ENCODE results near the gene ZC3H7B.
"Not testable (repeated sequence)": the region's sequence is repeated elsewhere in the genome, so short reads cannot be mapped to it uniquely, and the experiment has no call there.

ZC3H7B gene

GRCh38 chr22:41377846-41378245 lies 76.5 kb downstream of the ZC3H7B start:
- DNase-seq (ENCODE audit: low read depth in 2 of 3, low spot score in 2 of 3), result no peak

DNA sequence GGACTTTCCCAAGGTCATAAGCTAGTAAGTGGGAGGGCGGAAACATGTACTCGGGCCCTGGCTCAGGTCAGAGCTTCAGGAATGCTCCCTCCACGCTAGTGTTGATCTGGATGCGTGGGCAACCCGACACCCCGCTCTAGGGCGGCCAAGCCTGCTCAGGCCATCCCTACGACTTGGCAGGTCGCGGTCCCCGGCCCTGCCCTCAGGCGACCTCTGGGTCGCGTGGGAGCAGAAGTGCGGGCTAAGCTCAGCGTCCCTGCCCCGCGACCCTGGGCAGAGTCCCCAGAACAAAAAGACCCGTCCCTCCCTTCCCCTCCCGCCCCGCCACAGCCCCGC lies 79.6 kb downstream of the ZC3H7B start:
- no peak for DNase-seq (ENCODE audit: low read depth in 2 of 3, low spot score in 2 of 3)

DNA sequence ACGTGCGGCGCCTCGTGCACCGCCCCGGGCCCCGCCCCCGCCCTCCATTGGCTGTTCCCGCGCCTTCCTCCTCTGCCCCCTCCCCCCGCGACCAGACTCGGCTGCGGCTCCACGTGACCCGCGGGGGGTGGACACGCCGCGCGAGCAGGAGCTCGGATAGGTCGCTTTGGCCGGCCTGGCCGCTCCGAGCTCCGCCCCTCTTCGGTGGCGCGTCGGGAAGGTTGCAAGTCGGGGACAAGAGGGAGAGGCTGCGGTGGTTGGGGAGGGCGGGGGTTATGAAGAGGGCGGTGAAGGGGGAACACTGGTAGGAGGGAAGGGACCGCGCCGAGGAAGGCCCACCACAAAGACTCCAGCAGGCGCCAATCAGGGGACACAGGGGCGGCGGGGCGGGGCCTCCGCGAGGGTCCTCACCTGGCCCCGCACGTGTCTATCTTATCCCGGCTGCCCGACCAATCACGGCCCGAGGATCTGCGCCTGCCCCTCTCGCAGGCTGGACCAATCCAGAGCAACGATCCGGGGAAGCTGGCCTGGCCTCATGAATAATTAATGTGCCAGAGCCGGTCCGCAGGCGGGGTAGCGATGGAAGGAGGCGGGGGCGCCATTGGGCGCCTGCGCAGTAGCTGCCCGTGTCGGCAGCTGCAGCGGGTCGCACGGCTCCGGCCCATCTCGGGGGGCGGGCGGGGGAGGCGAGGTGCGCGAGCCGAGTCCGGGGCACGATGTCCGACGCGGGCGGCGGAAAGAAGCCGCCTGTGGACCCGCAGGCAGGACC lies 80.2 kb downstream of the ZC3H7B start, which contains the start of gene TEF:
Gene TEF, plus strand, starts transcription at position 614 of the 769 bp plus-strand sequence. Its CDS starts 103 bp downstream, at position 717.
- DNase-seq (ENCODE audit: low read depth in 2 of 3, low spot score in 2 of 3), result peak; percentile 90 to 97 (median 93)

DNA sequence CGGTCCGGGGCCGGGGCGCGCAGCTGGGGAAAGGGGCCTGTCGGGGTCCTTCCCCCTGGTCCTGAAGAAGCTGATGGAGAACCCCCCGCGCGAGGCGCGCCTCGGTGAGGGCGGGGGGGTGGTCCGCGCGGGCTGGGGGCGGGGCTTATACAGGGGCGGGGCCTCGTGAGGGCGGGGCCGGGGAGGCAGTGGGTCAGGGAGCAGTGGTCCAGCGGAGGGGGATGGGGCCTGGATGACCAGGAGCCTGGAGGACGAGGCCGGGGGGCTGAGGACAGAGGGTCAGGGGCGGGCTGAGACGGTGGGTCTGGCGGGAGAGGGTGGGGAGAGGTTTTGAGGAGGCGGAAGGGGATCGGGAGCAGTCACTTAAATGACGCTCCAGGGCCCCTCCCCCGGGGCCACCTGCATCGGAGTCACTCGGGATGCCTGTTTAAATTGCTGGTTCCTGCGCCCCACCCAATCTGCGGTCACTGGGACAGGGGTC lies 80.8 kb downstream of the ZC3H7B start:
- DNase-seq (ENCODE audit: low read depth in 2 of 3, low spot score in 2 of 3), result peak; percentile 25 to 57 (median 36)

- DNase-seq (ENCODE audit: low read depth in 2 of 3, low spot score in 2 of 3), result no peak
Measured at GRCh38 chr22:41382610-41383009, 81.3 kb downstream of the ZC3H7B start.

- no peak for DNase-seq (ENCODE audit: low read depth in 2 of 3, low spot score in 2 of 3)
Measured at GRCh38 chr22:41383085-41383484, 81.8 kb downstream of the ZC3H7B start.

GRCh38 chr22:41384128-41384527 lies 82.8 kb downstream of the ZC3H7B start:
- DNase-seq (ENCODE audit: low read depth in 2 of 3, low spot score in 2 of 3), result no peak

DNA sequence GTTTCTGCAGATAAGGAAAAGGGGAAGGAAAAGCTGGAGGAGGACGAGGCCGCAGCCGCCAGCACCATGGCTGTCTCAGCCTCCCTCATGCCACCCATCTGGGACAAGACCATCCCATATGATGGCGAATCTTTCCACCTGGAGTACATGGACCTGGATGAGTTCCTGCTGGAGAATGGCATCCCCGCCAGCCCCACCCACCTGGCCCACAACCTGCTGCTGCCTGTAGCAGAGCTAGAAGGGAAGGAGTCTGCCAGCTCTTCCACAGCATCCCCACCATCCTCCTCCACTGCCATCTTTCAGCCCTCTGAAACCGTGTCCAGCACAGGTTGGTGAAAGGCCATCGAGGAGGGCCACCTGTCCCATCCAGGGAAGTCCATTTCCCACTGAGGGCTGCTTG lies 86.0 kb downstream of the ZC3H7B start:
- no peak for DNase-seq (ENCODE audit: low read depth in 2 of 3, low spot score in 2 of 3)

DNA sequence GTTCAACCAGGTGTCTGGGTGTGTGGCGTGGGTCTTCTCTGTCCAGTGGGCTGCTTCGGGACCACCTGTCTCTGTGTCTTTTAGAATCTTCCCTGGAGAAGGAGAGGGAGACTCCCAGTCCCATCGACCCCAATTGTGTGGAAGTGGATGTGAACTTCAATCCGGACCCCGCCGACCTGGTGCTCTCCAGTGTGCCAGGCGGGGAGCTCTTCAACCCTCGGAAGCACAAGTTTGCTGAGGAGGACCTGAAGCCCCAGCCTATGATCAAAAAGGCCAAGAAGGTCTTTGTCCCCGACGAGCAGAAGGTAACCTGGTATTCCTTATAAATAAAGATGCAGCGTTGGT lies 92.7 kb downstream of the ZC3H7B start:
- DNase-seq (ENCODE audit: low read depth in 2 of 3, low spot score in 2 of 3), result no peak

DNA sequence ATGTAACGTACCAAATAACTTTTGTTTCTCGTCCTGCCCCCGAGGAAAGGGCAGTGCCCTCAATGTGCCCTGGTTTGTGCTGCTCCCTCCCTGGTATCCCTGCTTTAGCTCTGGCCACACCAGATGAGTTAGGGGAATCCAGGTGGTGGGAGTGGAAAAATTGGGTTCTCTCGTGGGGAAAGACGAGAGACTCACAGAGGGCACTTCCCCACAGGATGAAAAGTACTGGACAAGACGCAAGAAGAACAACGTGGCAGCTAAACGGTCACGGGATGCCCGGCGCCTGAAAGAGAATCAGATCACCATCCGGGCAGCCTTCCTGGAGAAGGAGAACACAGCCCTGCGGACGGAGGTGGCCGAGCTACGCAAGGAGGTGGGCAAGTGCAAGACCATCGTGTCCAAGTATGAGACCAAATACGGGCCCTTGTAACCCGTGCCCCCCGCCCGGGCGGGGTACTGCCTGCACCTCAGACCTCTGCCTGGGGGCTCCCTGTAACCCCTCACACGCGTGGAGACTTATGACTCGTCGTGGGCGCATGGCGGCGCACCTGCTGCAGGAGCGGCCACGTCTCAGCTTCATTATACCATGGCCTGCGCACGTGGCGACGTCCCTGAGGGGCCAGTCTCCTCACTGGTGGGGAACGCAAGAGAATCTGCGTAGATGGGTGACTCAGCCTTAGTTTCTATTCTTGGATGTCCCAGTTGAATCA lies 94.4 kb downstream of the ZC3H7B start:
- DNase-seq (ENCODE audit: low read depth in 2 of 3, low spot score in 2 of 3), result no peak

GRCh38 chr22:41397143-41397811 lies 96.0 kb downstream of the ZC3H7B start:
- no peak for DNase-seq (ENCODE audit: low read depth in 2 of 3, low spot score in 2 of 3)

GRCh38 chr22:41398921-41399320 lies 97.6 kb downstream of the ZC3H7B start:
- no peak for DNase-seq (ENCODE audit: low read depth in 2 of 3, low spot score in 2 of 3)

- no peak for DNase-seq (ENCODE audit: low read depth in 2 of 3, low spot score in 2 of 3)
Measured at GRCh38 chr22:41401781-41402648, 100.7 kb downstream of the ZC3H7B start.

GRCh38 chr22:41402851-41403250 lies 101.5 kb downstream of the ZC3H7B start:
- not testable (repeated sequence) for DNase-seq (ENCODE audit: low read depth in 2 of 3, low spot score in 2 of 3)

DNA sequence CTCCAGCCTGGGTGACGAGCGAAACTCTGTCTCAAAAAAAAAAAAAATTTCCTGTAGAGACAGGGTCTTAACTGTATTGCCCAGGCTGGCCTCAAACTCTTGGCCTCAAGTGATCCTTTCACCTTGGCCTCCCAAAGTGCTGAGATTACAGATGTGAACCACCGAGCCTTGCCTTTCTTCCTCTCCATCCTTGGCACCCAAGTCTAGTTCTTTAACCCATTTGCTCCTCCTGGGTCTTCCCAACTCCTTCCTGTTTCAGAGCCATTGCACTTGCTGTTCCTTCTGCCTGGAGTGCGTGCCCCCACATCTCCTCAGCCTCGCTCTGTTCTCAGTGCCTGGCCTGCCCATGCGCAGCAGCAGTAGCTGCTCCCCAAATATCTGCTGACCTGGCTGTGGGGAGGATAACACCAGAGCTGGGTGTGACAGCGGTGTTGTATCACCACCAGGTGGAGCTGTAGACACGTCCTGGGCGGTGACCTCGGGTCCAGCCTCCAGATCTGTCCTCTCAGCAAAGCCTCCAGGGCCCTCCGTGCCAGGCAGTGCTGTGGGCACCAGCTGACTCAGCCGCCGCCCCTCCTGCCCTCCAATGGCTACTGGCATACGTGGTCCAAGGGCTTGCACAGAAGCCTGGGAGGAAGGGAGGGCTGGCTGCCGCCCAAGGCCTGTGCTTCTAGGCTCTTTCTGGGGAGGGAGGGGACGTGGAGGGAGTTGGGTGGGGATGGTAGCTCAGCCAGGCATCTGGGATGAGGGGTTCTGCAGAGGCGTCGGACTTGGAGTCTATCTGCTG lies 102.4 kb downstream of the ZC3H7B start:
- peak; percentile 55 to 69 (median 66) for DNase-seq (ENCODE audit: low read depth in 2 of 3, low spot score in 2 of 3)

GRCh38 chr22:41405588-41405987 lies 104.3 kb downstream of the ZC3H7B start:
- DNase-seq (ENCODE audit: low read depth in 2 of 3, low spot score in 2 of 3), result no peak

- no peak for DNase-seq (ENCODE audit: low read depth in 2 of 3, low spot score in 2 of 3)
Measured at GRCh38 chr22:41406410-41406809, 105.1 kb downstream of the ZC3H7B start.

- DNase-seq (ENCODE audit: low read depth in 2 of 3, low spot score in 2 of 3), result no peak
Measured at GRCh38 chr22:41407433-41407832, 106.1 kb downstream of the ZC3H7B start.

GRCh38 chr22:41408665-41409064 lies 107.3 kb downstream of the ZC3H7B start:
- DNase-seq (ENCODE audit: low read depth in 2 of 3, low spot score in 2 of 3), result no peak
